GM06990 (cell line): ENCODE data around the gene ATXN10.

Experiments
- DNase-seq: peaks from one replicate; pipeline ENCODE4 v3.0.0-alpha.2; 2011; ENCODE audit not compliant: insufficient read length; ENCODE audit errors: extremely low read depth
- H3K27me3 ChIP-seq: replicated peaks from 2 replicates; pipeline ENCODE4 v1.6.0; 2011; ENCODE audit warnings: low read length; ENCODE audit not compliant: control insufficient read depth, insufficient read depth
- H3K36me3 ChIP-seq: 2 replicates; pipeline ENCODE4 v1.5.1; 2011; ENCODE audit warnings: low read length; ENCODE audit not compliant: control insufficient read depth, insufficient read depth
- H3K4me3 ChIP-seq: replicated peaks from 2 replicates; pipeline ENCODE4 v1.5.1; 2011; ENCODE audit warnings: low read depth, mild to moderate bottlenecking, control low read depth, low read length
- CTCF ChIP-seq: IDR thresholded peaks from 2 replicates; pipeline ENCODE4 v1.5.1; 2011; ENCODE audit warnings: low read length, control low read depth, mild to moderate bottlenecking, inconsistent platforms; ENCODE audit not compliant: insufficient read depth, poor library complexity, severe bottlenecking

ATXN10 gene

GRCh38 chr22:45881524-45881875 lies 209.9 kb downstream of the ATXN10 start:
- Histone ChIP-seq H3K27me3 (peaks cover 2% of the 10 kb centered on the region; the same call in 1 of the 2 replicates), H3K4me3 (no peak overlapping the region), H3K36me3 (no peaks in the 10 kb centered on the region)
- no peak for DNase-seq
- no peak for TF ChIP-seq CTCF

DNA sequence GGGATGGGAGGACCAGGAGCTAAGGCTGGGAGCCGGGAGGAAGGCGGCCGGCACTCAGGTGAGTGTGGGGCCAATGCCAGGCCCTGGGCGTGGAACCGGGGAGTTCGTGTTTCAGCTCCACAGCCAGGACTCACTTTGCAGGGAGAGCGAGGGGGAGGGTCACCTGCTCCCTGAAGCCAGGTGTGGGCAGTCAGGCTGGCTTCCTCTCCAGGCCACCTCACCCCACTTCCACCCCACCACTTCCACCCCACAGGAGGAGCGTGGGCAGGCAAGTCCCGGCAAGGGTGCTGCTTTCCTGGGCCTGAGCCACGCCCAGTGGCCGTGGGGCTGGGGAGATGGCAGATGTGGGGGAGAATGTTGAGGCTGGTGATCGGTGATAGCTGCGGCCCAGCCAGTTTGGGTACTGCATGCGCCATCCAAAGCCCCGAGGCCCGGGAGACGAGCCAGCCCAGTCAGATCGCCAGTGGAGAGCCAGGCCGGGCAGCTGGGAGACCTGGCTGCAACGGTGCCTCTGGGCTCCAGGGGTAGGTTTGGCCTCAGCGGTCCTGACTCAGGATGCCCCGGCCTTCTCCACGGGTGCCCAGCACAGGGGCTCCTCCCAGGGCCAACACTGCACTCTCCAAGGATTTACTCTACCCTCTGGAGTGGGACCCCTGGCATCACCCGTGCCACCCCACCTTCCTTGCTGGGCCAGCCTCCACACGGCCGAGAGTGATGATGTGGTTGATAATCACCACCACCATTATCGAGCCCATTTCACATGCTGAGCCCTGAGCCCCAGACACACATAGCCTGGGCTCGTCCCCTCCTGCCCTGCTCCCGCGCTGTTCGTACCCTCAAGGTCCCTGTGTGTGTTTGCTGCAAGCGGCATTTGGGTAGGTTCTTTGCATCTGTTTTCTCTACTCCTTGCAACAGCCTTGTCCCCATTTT lies 211.5 kb downstream of the ATXN10 start:
- no peak for TF ChIP-seq CTCF
- no peaks in the 10 kb centered on the region for H3K36me3 ChIP-seq
- no peak overlapping the region for H3K4me3 ChIP-seq
- no peak for DNase-seq
- H3K27me3 ChIP-seq, result peaks cover 2% of the 10 kb centered on the region; the same call in 1 of the 2 replicates

DNA sequence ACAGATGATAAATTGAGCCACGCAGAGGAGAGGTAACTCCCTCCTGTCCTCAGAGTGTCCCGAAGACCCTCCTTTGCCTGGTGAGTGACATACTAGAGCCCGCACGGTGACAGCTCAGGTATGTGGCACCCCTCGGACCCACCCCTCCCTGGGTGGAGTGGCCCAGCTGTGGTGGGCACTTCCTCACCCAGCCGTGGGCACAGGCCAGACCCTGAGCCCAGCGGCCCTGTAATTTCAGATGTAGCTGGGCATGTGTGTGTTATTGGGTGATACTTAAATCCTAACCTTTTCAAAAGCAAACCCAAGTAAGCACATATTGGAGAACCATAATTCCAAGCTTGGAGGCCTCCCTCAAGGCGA lies 212.2 kb downstream of the ATXN10 start:
- peaks cover under 1% of the 10 kb centered on the region; the same call in 1 of the 2 replicates for H3K27me3 ChIP-seq
- no peak for TF ChIP-seq CTCF

DNA sequence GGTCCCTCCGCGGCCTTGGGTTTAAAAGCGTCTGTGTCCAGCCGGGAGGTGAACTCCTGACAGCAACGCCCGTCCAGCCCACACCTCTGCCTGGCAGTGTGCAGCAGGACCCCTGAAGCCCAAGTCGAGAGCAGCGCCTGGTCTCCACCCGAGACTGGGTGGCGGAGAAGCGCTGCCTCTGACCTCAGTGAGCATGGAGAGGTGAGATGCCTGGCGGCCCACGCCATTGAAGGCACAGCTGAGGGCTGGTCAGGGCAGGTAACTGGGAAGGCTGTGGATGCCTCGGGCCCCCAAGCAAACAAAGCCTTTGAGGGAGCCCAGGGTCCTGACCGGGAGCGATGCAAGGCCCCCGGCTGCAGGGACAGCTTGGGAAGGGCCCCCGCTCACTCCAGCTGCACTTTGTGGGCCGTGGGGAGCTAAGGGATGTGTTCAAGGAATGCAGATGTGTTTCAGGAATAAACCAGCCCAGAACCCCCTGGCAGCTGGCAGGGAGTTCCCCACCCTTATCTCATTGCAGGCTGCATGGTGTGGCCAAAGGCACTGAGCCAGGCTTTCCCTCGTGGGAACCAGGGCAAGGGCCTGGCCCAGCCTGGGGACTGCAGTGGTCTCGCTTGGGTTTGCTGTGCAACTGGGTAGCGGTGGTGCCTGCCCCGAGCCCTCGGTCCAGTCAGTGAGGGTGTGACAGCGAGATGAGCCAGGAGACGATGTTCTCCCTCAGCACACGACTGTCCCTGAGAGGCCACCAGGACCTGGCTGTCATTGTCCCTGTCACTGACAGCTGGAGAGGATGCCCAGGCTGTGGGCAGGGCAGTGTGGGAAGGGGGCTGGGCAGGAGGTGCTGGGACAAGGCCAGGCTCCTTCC lies 212.8 kb downstream of the ATXN10 start:
- no peak for DNase-seq
- TF ChIP-seq CTCF, result no peak
- no peaks in the 10 kb centered on the region; the same call in 1 of the 2 replicates for H3K27me3 ChIP-seq
- no peak overlapping the region for H3K4me3 ChIP-seq
- H3K36me3 ChIP-seq, result no peaks in the 10 kb centered on the region

More for the DNA sequence above, 212.2 kb downstream of the ATXN10 start:
- DNase-seq, result no peak
- H3K4me3 ChIP-seq, result no peak overlapping the region
- H3K36me3 ChIP-seq, result no peaks in the 10 kb centered on the region

DNA sequence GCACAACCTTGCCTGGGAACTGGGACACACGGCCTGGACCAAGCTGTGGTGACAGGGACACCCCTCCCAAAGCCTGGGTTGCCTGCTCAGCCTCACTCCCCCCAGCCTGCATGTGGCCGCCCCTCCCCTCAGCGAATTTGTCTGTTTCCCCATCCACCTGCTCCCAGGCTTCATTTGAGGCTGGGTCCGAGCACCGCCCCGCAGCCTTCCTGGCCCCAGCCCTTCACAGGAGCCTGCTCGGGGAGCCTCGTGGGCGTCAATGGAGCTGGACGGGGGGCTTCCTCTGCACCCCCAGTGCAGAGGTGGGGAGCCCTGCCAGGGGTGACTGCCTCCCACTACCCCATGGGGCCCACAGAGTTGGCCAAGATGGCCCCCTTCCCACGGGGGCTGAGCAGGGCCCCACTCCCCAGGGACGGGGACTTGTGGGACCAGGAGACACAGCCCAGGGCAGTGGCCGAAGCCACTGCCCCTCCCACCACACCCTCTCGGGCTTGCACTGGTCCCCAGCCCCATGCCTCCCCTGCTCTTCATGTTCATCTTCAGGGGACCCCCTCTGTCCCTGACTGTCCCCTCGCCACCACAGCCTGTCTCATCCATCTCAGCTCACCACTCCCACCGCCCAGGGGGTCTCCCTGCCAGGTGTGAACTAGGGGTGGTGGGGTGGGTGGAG lies 213.7 kb downstream of the ATXN10 start:
- no peak for DNase-seq
- TF ChIP-seq CTCF, result no peak
- Histone ChIP-seq H3K27me3 (no peaks in the 10 kb centered on the region; the same call in 1 of the 2 replicates), H3K4me3 (no peak overlapping the region), H3K36me3 (no peaks in the 10 kb centered on the region)
